HG03469 (cell line): ENCODE measurements around the gene SLC17A5.
A peak's percentile ranks its signal among the peaks of the same experiment; 100 is the strongest.

ENCODE experiments used
- ATAC-seq: cut with Tn5 transposase; IDR thresholded peaks from one replicate; pipeline ENCODE4 v1.9.1; 2021; ENCODE audit warnings: mild to moderate bottlenecking, moderate library complexity, moderate number of reproducible peaks; ENCODE audit not compliant: unreplicated experiment

The SLC17A5 gene

GRCh38 chr6:73666393-73666792 is 12.6 kb upstream of the SLC17A5 start:
- no peak for ATAC-seq

GRCh38 chr6:73665686-73666319 is 12.0 kb upstream of the SLC17A5 start:
- peak; percentile 91 for ATAC-seq

- ATAC-seq, result no peak
These were observed 10.9 kb upstream of the SLC17A5 start for GRCh38 chr6:73664701-73665100.

GRCh38 chr6:73657201-73657600 is 3.4 kb upstream of the SLC17A5 start:
- no peak for ATAC-seq

GRCh38 chr6:73656531-73657145 is 2.8 kb upstream of the SLC17A5 start:
- ATAC-seq, result no peak

GRCh38 chr6:73655341-73655917 is 1.6 kb upstream of the SLC17A5 start:
- ATAC-seq, result no peak

- ATAC-seq, result peak; percentile 25
These were observed 888 bp downstream of the SLC17A5 start for GRCh38 chr6:73652637-73653570.

GRCh38 chr6:73649783-73650182 is 4.0 kb downstream of the SLC17A5 start:
- ATAC-seq, result no peak

GRCh38 chr6:73648166-73648565 is 5.6 kb downstream of the SLC17A5 start:
- ATAC-seq, result no peak

- ATAC-seq, result no peak
These were observed 8.7 kb downstream of the SLC17A5 start for GRCh38 chr6:73644941-73645591.

GRCh38 chr6:73644030-73644429 is 9.8 kb downstream of the SLC17A5 start:
- no peak for ATAC-seq

- ATAC-seq, result no peak
These were observed 11.3 kb downstream of the SLC17A5 start for GRCh38 chr6:73642530-73642929.

GRCh38 chr6:73640179-73640750 is 13.5 kb downstream of the SLC17A5 start:
- ATAC-seq, result no peak

GRCh38 chr6:73639040-73639439 is 14.8 kb downstream of the SLC17A5 start:
- ATAC-seq, result no peak

- ATAC-seq, result no peak
These were observed 16.4 kb downstream of the SLC17A5 start for GRCh38 chr6:73637404-73637803.

- ATAC-seq, result no peak
These were observed 17.7 kb downstream of the SLC17A5 start for GRCh38 chr6:73636048-73636447.

- ATAC-seq, result no peak
These were observed 21.4 kb downstream of the SLC17A5 start for GRCh38 chr6:73632346-73632745.

GRCh38 chr6:73631849-73632248 is 21.9 kb downstream of the SLC17A5 start:
- ATAC-seq, result no peak

GRCh38 chr6:73630401-73630800 is 23.4 kb downstream of the SLC17A5 start:
- no peak for ATAC-seq

- ATAC-seq, result no peak
These were observed 28.9 kb downstream of the SLC17A5 start for GRCh38 chr6:73624896-73625295.
